HFFc6 (cell line): Measurements from ENCODE around the gene ZNF366. TPM values are rescaled to one million over a fixed set of nuclear protein-coding genes. Genes with fewer than 3 reads are reported as not detected.

Experiments used
- DNase-seq: peaks from one replicate; pipeline ENCODE4 v3.0.0-alpha.2; 2018
- H3K27ac Mint-ChIP-seq: 2 replicates; pipeline ENCODE4 v1.8.0; 2020; ENCODE audit warnings: mild to moderate bottlenecking, mixed read lengths
- H3K27me3 Mint-ChIP-seq: 2 replicates; pipeline ENCODE4 v1.8.0; 2021; ENCODE audit warnings: mild to moderate bottlenecking, moderate library complexity, mixed read lengths; ENCODE audit not compliant: insufficient read depth
- H3K36me3 Mint-ChIP-seq: 2 replicates; pipeline ENCODE4 v1.8.0; 2021; ENCODE audit warnings: low read depth, mixed read lengths
- H3K4me1 Mint-ChIP-seq: 2 replicates; pipeline ENCODE4 v1.8.0; 2020; ENCODE audit warnings: low read depth, mixed read lengths
- H3K4me3 Mint-ChIP-seq: 2 replicates; pipeline ENCODE4 v1.8.0; 2020; ENCODE audit warnings: mild to moderate bottlenecking, moderate library complexity, mixed read lengths
- H3K9me3 Mint-ChIP-seq: 2 replicates; pipeline ENCODE4 v1.8.0; 2020; ENCODE audit warnings: mild to moderate bottlenecking, mixed read lengths
- total RNA-seq, 6 experiments: library from RNA; stranded (reverse); fragmentation: NEBNext Ultra II Directional; extraction: Animal tissue kit (Norgen Biotek cat#: 25700); gene quantifications; 2 replicates in 1 of 6; 3 replicates in 5 of 6; pipeline ENCODE4 v1.2.3, GENCODE V29; 2021
- TF ChIP-seq, protein P1 (sequence below): fragments of 200-600 bp; sonication (generic); IDR thresholded peaks from 2 replicates; pipeline ENCODE4 v1.5.0; 2021; ENCODE audit warnings: antibody characterized with exemption, mild to moderate bottlenecking

Gene ZNF366
- total RNA-seq, 6 experiments from 2014 or later = not detected

- TF ChIP-seq, protein P1, sequence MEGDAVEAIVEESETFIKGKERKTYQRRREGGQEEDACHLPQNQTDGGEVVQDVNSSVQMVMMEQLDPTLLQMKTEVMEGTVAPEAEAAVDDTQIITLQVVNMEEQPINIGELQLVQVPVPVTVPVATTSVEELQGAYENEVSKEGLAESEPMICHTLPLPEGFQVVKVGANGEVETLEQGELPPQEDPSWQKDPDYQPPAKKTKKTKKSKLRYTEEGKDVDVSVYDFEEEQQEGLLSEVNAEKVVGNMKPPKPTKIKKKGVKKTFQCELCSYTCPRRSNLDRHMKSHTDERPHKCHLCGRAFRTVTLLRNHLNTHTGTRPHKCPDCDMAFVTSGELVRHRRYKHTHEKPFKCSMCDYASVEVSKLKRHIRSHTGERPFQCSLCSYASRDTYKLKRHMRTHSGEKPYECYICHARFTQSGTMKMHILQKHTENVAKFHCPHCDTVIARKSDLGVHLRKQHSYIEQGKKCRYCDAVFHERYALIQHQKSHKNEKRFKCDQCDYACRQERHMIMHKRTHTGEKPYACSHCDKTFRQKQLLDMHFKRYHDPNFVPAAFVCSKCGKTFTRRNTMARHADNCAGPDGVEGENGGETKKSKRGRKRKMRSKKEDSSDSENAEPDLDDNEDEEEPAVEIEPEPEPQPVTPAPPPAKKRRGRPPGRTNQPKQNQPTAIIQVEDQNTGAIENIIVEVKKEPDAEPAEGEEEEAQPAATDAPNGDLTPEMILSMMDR = no peak
- Mint-ChIP-seq H3K36me3 (no peaks in the 10 kb centered on the region), H3K4me1 (peaks cover 49% of the 10 kb centered on the region), H3K9me3 (no peaks in the 10 kb centered on the region), H3K27ac (peak overlapping the region; percentile 99), H3K27me3 (peaks cover 2% of the 10 kb centered on the region), H3K4me3 (peak overlapping the region; percentile 64)
- peak; percentile 58 for DNase-seq
These were observed 54.5 kb downstream of the ZNF366 start for GRCh38 chr5:72452515-72453245.

DNA sequence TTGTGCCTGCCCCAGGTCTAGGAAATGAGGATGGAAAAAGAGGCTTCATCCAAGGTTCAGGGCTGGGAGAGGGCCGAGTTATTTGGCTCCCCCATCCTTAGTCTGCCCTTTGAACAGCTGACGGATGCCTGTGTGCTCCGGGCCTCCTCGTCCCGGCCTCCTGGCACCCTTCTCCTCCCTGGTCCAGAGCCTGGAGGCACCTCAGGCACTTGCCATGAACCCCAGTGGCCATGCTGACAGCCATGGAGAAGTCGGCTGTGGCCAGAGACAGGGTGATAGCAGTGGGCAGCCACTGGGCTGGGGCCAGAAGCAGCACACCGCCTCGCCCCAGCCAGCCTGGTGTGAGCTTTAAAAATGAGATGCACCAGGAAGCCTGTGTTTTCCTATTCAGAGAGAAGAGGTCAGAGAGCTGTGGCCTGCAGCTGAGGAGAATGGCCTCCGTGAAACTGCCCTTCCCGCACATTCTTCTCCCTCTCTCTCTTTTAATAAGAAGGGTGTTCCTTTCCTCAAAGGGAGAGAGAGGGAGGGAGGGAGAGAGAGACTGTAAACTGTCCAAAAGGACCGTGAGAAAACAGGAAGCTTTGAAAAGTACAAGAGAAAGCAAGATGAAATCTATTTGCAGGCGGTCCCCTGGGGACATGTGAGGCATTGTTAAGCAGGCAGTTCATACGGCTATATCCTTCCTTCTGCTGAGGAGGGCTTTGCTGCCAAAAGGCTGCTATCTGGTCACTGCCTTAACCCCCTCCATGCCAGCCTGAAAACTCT, 55.3 kb downstream of the ZNF366 start:
- Mint-ChIP-seq H3K4me1 (peaks cover 49% of the 10 kb centered on the region), H3K4me3 (peak overlapping the region; percentile 64), H3K9me3 (no peaks in the 10 kb centered on the region), H3K36me3 (no peaks in the 10 kb centered on the region), H3K27me3 (peaks cover 2% of the 10 kb centered on the region), H3K27ac (peak overlapping the region; percentile 99)
- TF ChIP-seq, protein P1 = no peak
- peak; percentile 74 for DNase-seq

GRCh38 chr5:72448368-72448767, 58.8 kb downstream of the ZNF366 start:
- Mint-ChIP-seq H3K4me3 (no peak overlapping the region), H3K27ac (no peak overlapping the region), H3K9me3 (no peaks in the 10 kb centered on the region), H3K27me3 (peaks cover 2% of the 10 kb centered on the region), H3K4me1 (peaks cover 54% of the 10 kb centered on the region), H3K36me3 (no peaks in the 10 kb centered on the region)
- TF ChIP-seq, protein P1 = no peak
- DNase-seq = peak; percentile 7

GRCh38 chr5:72447751-72448150, 59.5 kb downstream of the ZNF366 start:
- Mint-ChIP-seq H3K4me1 (peaks cover 52% of the 10 kb centered on the region), H3K36me3 (no peaks in the 10 kb centered on the region), H3K9me3 (no peaks in the 10 kb centered on the region), H3K27ac (no peak overlapping the region), H3K27me3 (peaks cover 2% of the 10 kb centered on the region), H3K4me3 (no peak overlapping the region)
- TF ChIP-seq, protein P1 = no peak
- no peak for DNase-seq

- no peak for DNase-seq
- peaks cover 52% of the 10 kb centered on the region for H3K4me1 Mint-ChIP-seq
- H3K4me3 Mint-ChIP-seq = no peak overlapping the region
- TF ChIP-seq, protein P1 = no peak
- H3K36me3 Mint-ChIP-seq = no peaks in the 10 kb centered on the region
- H3K9me3 Mint-ChIP-seq = no peaks in the 10 kb centered on the region
- H3K27me3 Mint-ChIP-seq = no peaks in the 10 kb centered on the region; the same call in 1 of the 2 replicates
- no peak overlapping the region for H3K27ac Mint-ChIP-seq
These were observed 61.2 kb downstream of the ZNF366 start for GRCh38 chr5:72445969-72446368.
